ENCODE measurements around the gene GOLGA2. TPM values are rescaled to one million over a fixed set of nuclear protein-coding genes. Genes with fewer than 3 reads are reported as not detected.

The GOLGA2 gene
- total RNA-seq, 1 donor from 2014 or later, result 105 TPM

GRCh38 chr9:128251732-128252100, 24.1 kb downstream of the GOLGA2 start:
- peaks cover 18% of the 10 kb centered on the region for H3K36me3 Mint-ChIP-seq (ENCODE audit: low read depth, unreplicated experiment)
- TF ChIP-seq CTCF (IDR thresholded peaks at IDR 0.05; ENCODE audit: insufficient read depth, low read depth, low read length) (no peak), EZH2 (IDR thresholded peaks at IDR 0.05; ENCODE audit: insufficient read depth, low read length) (no peak)
- FAIRE-seq, result no peak

GRCh38 chr9:128250839-128251731, 24.7 kb downstream of the GOLGA2 start:
- Mint-ChIP-seq H3K9me3 (ENCODE audit: unreplicated experiment) (no peaks in the 10 kb centered on the region), H3K27ac (ENCODE audit: unreplicated experiment) (peak overlapping the region; percentile 81), H3K4me3 (ENCODE audit: unreplicated experiment) (peak overlapping the region; percentile 85), H3K36me3 (ENCODE audit: low read depth, unreplicated experiment) (peaks cover 18% of the 10 kb centered on the region), H3K4me1 (ENCODE audit: low read depth, unreplicated experiment) (peaks cover 13% of the 10 kb centered on the region), H3K27me3 (ENCODE audit: low read depth, unreplicated experiment) (no peaks in the 10 kb centered on the region)
- no peak for FAIRE-seq
- Histone ChIP-seq H3K79me2 (ENCODE audit: insufficient read depth, low read length) (peaks cover 3% of the 10 kb centered on the region), H3K4me2 (ENCODE audit: low read length) (peak overlapping the region; percentile 79), H3K27me3 (ENCODE audit: insufficient read depth, low read length) (no peaks in the 10 kb centered on the region), H2AFZ (ENCODE audit: low read depth, low read length) (no peak overlapping the region), H3K9me3 (ENCODE audit: insufficient read depth, low read depth, low read length) (no peaks in the 10 kb centered on the region), H3K36me3 (ENCODE audit: insufficient read depth, low read length) (peaks cover under 1% of the 10 kb centered on the region), H3K4me3 (ENCODE audit: insufficient read depth, low read depth, low read length) (peak overlapping the region; percentile 51), H3K9ac (ENCODE audit: low read length) (peak overlapping the region; percentile 43), H3K4me1 (ENCODE audit: insufficient read depth, low read length) (peaks cover 16% of the 10 kb centered on the region), H3K27ac (ENCODE audit: low read depth, low read length) (no peak overlapping the region), H4K20me1 (ENCODE audit: insufficient read depth, low read length) (peaks cover 24% of the 10 kb centered on the region)
- DNase-seq (ENCODE audit: low read depth), result no peak
- no peak for TF ChIP-seq CTCF (IDR thresholded peaks at IDR 0.05; ENCODE audit: insufficient read depth, low read depth, low read length)

More at GRCh38 chr9:128251732-128252100, 24.1 kb downstream of the GOLGA2 start:
- Histone ChIP-seq H3K27me3 (ENCODE audit: insufficient read depth, low read length) (no peaks in the 10 kb centered on the region), H4K20me1 (ENCODE audit: insufficient read depth, low read length) (peaks cover 25% of the 10 kb centered on the region), H3K4me3 (ENCODE audit: insufficient read depth, low read depth, low read length) (no peak overlapping the region), H2AFZ (ENCODE audit: low read depth, low read length) (no peak overlapping the region), H3K9me3 (ENCODE audit: insufficient read depth, low read depth, low read length) (no peaks in the 10 kb centered on the region), H3K4me2 (ENCODE audit: low read length) (peak overlapping the region; percentile 79), H3K36me3 (ENCODE audit: insufficient read depth, low read length) (peaks cover 4% of the 10 kb centered on the region), H3K4me1 (ENCODE audit: insufficient read depth, low read length) (peaks cover 10% of the 10 kb centered on the region), H3K27ac (ENCODE audit: low read depth, low read length) (no peak overlapping the region), H3K9ac (ENCODE audit: low read length) (no peak overlapping the region), H3K79me2 (ENCODE audit: insufficient read depth, low read length) (peaks cover 3% of the 10 kb centered on the region)
- no peak for DNase-seq (ENCODE audit: low read depth)
- Mint-ChIP-seq H3K9me3 (ENCODE audit: unreplicated experiment) (no peaks in the 10 kb centered on the region), H3K27me3 (ENCODE audit: low read depth, unreplicated experiment) (no peaks in the 10 kb centered on the region), H3K27ac (ENCODE audit: unreplicated experiment) (no peak overlapping the region), H3K4me3 (ENCODE audit: unreplicated experiment) (peak overlapping the region; percentile 29), H3K4me1 (ENCODE audit: low read depth, unreplicated experiment) (peaks cover 13% of the 10 kb centered on the region)
